ENCODE data around the gene DGKB.

GRCh38 chr7:14233076-14233867 is 669.3 kb downstream of the DGKB start:
- TF ChIP-seq, protein P1, sequence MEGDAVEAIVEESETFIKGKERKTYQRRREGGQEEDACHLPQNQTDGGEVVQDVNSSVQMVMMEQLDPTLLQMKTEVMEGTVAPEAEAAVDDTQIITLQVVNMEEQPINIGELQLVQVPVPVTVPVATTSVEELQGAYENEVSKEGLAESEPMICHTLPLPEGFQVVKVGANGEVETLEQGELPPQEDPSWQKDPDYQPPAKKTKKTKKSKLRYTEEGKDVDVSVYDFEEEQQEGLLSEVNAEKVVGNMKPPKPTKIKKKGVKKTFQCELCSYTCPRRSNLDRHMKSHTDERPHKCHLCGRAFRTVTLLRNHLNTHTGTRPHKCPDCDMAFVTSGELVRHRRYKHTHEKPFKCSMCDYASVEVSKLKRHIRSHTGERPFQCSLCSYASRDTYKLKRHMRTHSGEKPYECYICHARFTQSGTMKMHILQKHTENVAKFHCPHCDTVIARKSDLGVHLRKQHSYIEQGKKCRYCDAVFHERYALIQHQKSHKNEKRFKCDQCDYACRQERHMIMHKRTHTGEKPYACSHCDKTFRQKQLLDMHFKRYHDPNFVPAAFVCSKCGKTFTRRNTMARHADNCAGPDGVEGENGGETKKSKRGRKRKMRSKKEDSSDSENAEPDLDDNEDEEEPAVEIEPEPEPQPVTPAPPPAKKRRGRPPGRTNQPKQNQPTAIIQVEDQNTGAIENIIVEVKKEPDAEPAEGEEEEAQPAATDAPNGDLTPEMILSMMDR (IDR thresholded peaks at IDR 0.05; ENCODE audit: poor library complexity), result no peak
- TF ChIP-seq EZH2 (IDR thresholded peaks at IDR 0.05; ENCODE audit: borderline replicate concordance), result no peak
- no peak for TF ChIP-seq EZH2phosphoT487 (IDR thresholded peaks at IDR 0.05; ENCODE audit: low read depth, severe bottlenecking, unreplicated experiment)
